Natural killer cell (primary cell): ENCODE data around the gene TRAPPC6A. TPM values are rescaled to one million over a fixed set of nuclear protein-coding genes. Genes with fewer than 3 reads are reported as not detected.

ENCODE experiments used
- ATAC-seq, 3 donors: fragments of 150-1000 bp in 2 of 3; fragments of 200-7000 bp in 1 of 3; cut with Tn5 transposase; 1 replicate in 1 of 3; 2 replicates in 2 of 3; pipeline ENCODE4 v1.10.0; 2021; ENCODE audit warnings: mild to moderate bottlenecking in 2 of 3, moderate library complexity in 2 of 3
- DNase-seq, 2 donors: peaks; one replicate each; pipeline versions ENCODE4 v3.0.0 to v3.0.0-alpha.2; 2013 to 2021; ENCODE audit warnings: mixed read lengths in 1 of 2
- H3K27ac ChIP-seq: one replicate; pipeline ENCODE4 v1.5.1; 2013; ENCODE audit warnings: mild to moderate bottlenecking, low read length
- H3K27me3 ChIP-seq: one replicate; pipeline ENCODE4 v1.6.1; 2013; ENCODE audit warnings: low read length; ENCODE audit not compliant: control insufficient read depth, insufficient read depth
- H3K36me3 ChIP-seq: one replicate; pipeline ENCODE4 v1.6.1; 2013; ENCODE audit warnings: low read length; ENCODE audit not compliant: control insufficient read depth, insufficient read depth
- H3K4me1 ChIP-seq: one replicate; pipeline ENCODE4 v1.6.1; 2013; ENCODE audit warnings: low read length; ENCODE audit not compliant: control insufficient read depth, insufficient read depth
- H3K4me3 ChIP-seq: one replicate; pipeline ENCODE4 v1.5.1; 2013; ENCODE audit warnings: low read length
- H3K9me3 ChIP-seq: one replicate; pipeline ENCODE4 v1.6.1; 2013; ENCODE audit warnings: low read length; ENCODE audit not compliant: control insufficient read depth, insufficient read depth
- H3K27ac Mint-ChIP-seq, 2 donors: one replicate each; pipeline ENCODE4 v1.8.0; 2022; ENCODE audit warnings: mild to moderate bottlenecking in 2 of 2, mixed read lengths in 2 of 2, moderate library complexity in 1 of 2
- H3K27me3 Mint-ChIP-seq, 2 donors: one replicate each; pipeline ENCODE4 v1.8.0; 2022; ENCODE audit warnings: low read depth in 2 of 2, mixed read lengths in 2 of 2
- H3K36me3 Mint-ChIP-seq: one replicate; pipeline ENCODE4 v1.8.0; 2022; ENCODE audit warnings: mixed read lengths
- H3K4me1 Mint-ChIP-seq, 2 donors: one replicate each; pipeline ENCODE4 v1.8.0; 2022; ENCODE audit warnings: mixed read lengths in 2 of 2
- H3K4me3 Mint-ChIP-seq: one replicate; pipeline ENCODE4 v1.8.0; 2022; ENCODE audit warnings: mild to moderate bottlenecking, moderate library complexity, mixed read lengths
- H3K9me3 Mint-ChIP-seq, 2 donors: one replicate each; pipeline ENCODE4 v1.8.0; 2022; ENCODE audit warnings: mixed read lengths in 2 of 2
- WGBS: methylation state at CpG from one replicate; pipeline ENCODE4 v1.1.7; 2013; ENCODE audit warnings: missing lambda C conversion rate; ENCODE audit not compliant: insufficient coverage; 5-methylcytosine and 5-hydroxymethylcytosine counted together
- intact Hi-C: fragments of 100-400 bp; cut with micrococcal nuclease; formaldehyde crosslinking; loops from one replicate; pipeline ENCODE4 v1.14.2; 2022
- total RNA-seq, 4 donors: library from RNA; stranded (reverse); fragments of 120-200 nt in 1 of 4; gene quantifications; one replicate each; pipeline versions ENCODE4 v1.2.3 to v1.2.4, GENCODE V29; 2013 to 2022
- TF ChIP-seq, protein P1 (sequence below): fragments of 200-600 bp; IDR thresholded peaks from one replicate; pipeline ENCODE4 v1.8.0; 2022; ENCODE audit warnings: antibody characterized with exemption

The TRAPPC6A gene
- total RNA-seq, 3 donors from 2014 or later (not counting 1 experiment from before 2014, with no cell fraction given), result 38.0 to 47.0 (median 45.2) TPM

DNA sequence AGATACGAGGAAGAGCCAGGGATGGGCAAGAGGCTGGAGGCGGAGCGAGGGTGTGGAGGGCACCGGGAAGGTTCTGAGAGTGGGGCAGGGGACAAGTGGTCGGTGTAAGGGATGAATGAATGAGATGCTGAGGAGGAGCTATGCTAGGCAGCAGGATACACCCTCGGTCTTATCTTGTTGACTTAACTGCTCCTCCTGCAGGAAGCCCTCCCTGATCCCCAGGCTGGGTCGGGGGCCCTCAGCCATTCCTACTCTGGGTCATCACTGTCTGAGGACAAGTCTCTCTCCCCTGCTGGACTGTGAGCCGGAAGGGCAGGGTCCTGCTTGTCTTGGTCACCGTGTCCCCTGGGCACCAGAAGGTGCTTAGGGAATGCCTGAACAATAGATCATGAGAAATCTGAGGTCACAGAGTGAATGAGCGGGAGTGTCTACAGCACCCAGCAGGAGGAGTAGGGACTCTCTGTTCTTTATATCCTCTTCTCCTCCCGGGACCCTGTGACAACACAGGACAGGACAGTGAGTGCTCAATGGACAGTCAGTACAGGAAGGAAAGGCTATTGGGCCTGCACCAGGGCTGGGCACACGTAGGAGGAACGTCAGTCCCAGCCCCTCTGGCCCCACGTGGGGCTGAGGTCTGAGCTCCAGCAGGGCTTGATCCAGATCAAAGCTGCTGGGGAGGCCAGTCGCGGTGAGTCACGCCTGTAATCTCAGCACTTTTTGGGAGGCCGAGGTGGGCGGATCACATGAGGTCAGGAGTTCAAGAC, 23.8 kb downstream of the TRAPPC6A start:
- no peaks in the 10 kb centered on the region for H3K9me3 Mint-ChIP-seq
- Histone ChIP-seq H3K4me1 (peaks cover 31% of the 10 kb centered on the region), H3K27me3 (peaks cover 6% of the 10 kb centered on the region), H3K9me3 (no peaks in the 10 kb centered on the region), H3K27ac (no peak overlapping the region), H3K4me3 (no peak overlapping the region), H3K36me3 (no peaks in the 10 kb centered on the region)
- H3K27me3 Mint-ChIP-seq, result peaks cover 5 to 24% of the 10 kb centered on the region in 2 donors
- H3K27ac Mint-ChIP-seq, result peak overlapping the region in 1 of 2 donors; percentile 52
- peaks cover 14 to 24% of the 10 kb centered on the region in 2 donors for H3K4me1 Mint-ChIP-seq
- TF ChIP-seq, protein P1, sequence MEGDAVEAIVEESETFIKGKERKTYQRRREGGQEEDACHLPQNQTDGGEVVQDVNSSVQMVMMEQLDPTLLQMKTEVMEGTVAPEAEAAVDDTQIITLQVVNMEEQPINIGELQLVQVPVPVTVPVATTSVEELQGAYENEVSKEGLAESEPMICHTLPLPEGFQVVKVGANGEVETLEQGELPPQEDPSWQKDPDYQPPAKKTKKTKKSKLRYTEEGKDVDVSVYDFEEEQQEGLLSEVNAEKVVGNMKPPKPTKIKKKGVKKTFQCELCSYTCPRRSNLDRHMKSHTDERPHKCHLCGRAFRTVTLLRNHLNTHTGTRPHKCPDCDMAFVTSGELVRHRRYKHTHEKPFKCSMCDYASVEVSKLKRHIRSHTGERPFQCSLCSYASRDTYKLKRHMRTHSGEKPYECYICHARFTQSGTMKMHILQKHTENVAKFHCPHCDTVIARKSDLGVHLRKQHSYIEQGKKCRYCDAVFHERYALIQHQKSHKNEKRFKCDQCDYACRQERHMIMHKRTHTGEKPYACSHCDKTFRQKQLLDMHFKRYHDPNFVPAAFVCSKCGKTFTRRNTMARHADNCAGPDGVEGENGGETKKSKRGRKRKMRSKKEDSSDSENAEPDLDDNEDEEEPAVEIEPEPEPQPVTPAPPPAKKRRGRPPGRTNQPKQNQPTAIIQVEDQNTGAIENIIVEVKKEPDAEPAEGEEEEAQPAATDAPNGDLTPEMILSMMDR, result no peak
- WGBS, result 74% methylated on average over 19 of the region's 19 CpGs
- ATAC-seq (no peak), DNase-seq (no peak)
- no peaks in the 10 kb centered on the region for H3K36me3 Mint-ChIP-seq
- intact Hi-C loops, result no loop called here
- peak overlapping the region; percentile 83 for H3K4me3 Mint-ChIP-seq

DNA sequence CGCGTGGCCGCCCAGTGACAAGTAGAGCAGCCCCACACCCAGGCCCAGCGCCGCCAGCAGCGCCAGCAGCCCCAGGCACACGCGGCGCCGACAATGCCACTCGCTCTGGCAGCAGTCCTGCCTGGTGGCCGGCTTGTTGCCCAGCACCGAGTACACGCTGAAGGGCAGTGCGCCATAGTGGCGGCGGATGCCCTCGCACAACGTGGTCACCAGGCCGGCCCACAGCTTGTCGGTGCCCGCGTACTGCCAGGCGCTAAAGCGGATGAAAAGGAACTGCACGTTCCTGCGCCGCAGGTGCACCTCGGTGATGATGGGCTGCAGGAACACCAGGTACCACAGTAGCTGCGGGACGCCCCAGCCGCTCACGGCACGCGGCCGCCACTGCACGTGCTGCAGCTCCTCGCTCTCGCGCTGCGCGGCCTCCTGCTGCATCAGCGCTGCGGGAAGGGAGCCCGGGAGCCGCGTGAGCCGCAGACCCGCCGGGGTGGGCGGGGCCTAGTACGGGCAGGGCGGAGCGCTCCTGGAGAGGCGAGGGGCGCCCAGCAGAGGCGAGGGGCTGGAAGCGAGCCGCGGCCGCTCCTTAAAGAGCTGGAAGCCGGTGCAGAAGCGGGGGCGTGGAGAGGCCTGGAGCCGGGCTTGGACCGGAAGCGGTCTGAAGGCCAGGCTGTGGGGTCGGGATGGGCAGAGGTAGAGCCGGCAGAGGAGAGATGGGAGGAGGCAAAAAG, 24.5 kb downstream of the TRAPPC6A start:
- peaks cover 33% of the 10 kb centered on the region for H3K4me1 ChIP-seq
- intact Hi-C loops, result no loop called here
- 4% methylated on average over 69 of the region's 69 CpGs for WGBS
- no peak overlapping the region for H3K4me3 ChIP-seq
- ATAC-seq, result peak in 2 of 3 donors; percentile 15 to 32
- no peaks in the 10 kb centered on the region for H3K36me3 ChIP-seq
- peak overlapping the region; percentile 84 for H3K4me3 Mint-ChIP-seq
- H3K9me3 Mint-ChIP-seq, result no peaks in the 10 kb centered on the region
- TF ChIP-seq, protein P1, result no peak
- H3K9me3 ChIP-seq, result no peaks in the 10 kb centered on the region
- peak in 1 of 2 donors; percentile 64 for DNase-seq
- no peak overlapping the region for H3K27ac ChIP-seq
- H3K27ac Mint-ChIP-seq, result peak overlapping the region; percentile 56 to 58
- H3K4me1 Mint-ChIP-seq, result peaks cover 14 to 24% of the 10 kb centered on the region in 2 donors
- H3K27me3 Mint-ChIP-seq, result peaks cover 5 to 18% of the 10 kb centered on the region in 2 donors
- peaks cover 6% of the 10 kb centered on the region for H3K27me3 ChIP-seq
- H3K36me3 Mint-ChIP-seq, result no peaks in the 10 kb centered on the region

DNA sequence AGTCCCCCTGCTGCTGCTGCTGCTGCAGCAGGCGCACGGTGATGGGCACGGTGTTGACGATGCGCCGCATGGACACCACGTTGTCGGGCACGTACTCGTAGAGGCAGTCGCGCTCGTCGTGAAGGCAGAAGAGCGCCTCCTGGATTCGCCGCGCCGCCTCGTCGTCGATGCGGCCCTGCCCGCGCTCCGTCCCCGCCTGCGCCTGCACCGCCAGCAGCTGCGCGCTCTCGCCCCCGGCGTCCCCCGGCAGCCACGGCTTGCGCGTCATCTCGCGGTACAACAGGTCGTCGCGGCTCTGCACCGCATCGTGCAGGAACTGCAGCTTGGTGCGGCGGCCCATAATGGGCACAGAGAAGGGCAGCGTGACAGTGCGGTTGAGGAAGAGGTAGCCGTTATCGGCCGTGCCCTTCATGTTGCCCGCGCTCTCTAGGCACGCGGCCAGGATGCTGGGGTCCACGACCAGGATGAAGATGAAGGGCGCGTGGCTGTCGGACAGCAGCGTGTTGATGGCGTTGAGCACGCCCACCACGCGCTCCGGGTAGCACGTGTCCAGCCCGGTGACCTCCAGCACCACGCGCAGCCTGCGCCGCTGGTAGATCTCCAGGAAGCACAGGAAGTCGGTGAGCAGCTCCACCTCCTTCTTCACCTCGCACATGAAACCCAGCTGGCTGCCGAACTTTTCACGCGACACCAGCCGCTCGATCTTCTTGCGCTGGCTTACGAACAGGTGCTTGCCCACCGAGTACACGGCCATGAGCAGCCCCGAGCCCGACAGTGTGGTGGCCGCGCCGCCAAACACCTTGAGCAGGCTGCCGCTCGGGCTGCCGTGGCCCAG, 25.3 kb downstream of the TRAPPC6A start:
- Mint-ChIP-seq H3K4me1 (peaks cover 14 to 24% of the 10 kb centered on the region in 2 donors), H3K9me3 (no peaks in the 10 kb centered on the region), H3K27me3 (peaks cover 5 to 11% of the 10 kb centered on the region in 2 donors), H3K36me3 (no peaks in the 10 kb centered on the region), H3K27ac (peak overlapping the region; percentile 56 to 58), H3K4me3 (peak overlapping the region; percentile 84)
- Histone ChIP-seq H3K27ac (no peak overlapping the region), H3K9me3 (no peaks in the 10 kb centered on the region), H3K27me3 (peaks cover 6% of the 10 kb centered on the region), H3K4me1 (peaks cover 33% of the 10 kb centered on the region), H3K4me3 (peak overlapping the region; percentile 21), H3K36me3 (no peaks in the 10 kb centered on the region)
- WGBS, result 4% methylated on average over 91 of the region's 91 CpGs
- ATAC-seq, result peak; percentile 78 to 81 (median 80)
- intact Hi-C loops, result no loop called here
- DNase-seq, result peak; percentile 47 to 74
- TF ChIP-seq, protein P1, result no peak
